Measurements from ENCODE around the gene FIGN.

- TF ChIP-seq CTCF (IDR thresholded peaks at IDR 0.05; ENCODE audit: poor library complexity) (no peak), EZH2 (IDR thresholded peaks at IDR 0.05; ENCODE audit: borderline replicate concordance) (no peak), EZH2phosphoT487 (IDR thresholded peaks at IDR 0.05; ENCODE audit: low read depth, severe bottlenecking, unreplicated experiment) (no peak)
Measured at GRCh38 chr2:163602196-163602595, 133.6 kb downstream of the FIGN start.

All from hepatocyte (in vitro differentiated cells).